B cell (primary cell): Measurements from ENCODE around the gene GGA3.

Source experiments
- CTCF ChIP-seq: fragments of 200-600 bp; IDR thresholded peaks from one replicate; pipeline ENCODE4 v1.8.0; 2022; ENCODE audit warnings: antibody characterized with exemption, mild to moderate bottlenecking
- EZH2 ChIP-seq: IDR thresholded peaks from 2 replicates; pipeline ENCODE4 v1.6.1; 2012; ENCODE audit warnings: borderline replicate concordance, low read depth, mild to moderate bottlenecking, moderate library complexity, low read length; ENCODE audit not compliant: insufficient read depth, poor library complexity, severe bottlenecking

- TF ChIP-seq CTCF (no peak), EZH2 (no peak)
These were observed 41.6 kb downstream of the GGA3 start for GRCh38 chr17:75219815-75220214.
